ENCODE data around the gene NARS2.

Gene NARS2

GRCh38 chr11:78402847-78403246, 171.8 kb downstream of the NARS2 start:
- TF ChIP-seq CTCF (IDR thresholded peaks at IDR 0.05): no peak
- peaks cover 22% of the 10 kb centered on the region for H3K36me3 Mint-ChIP-seq (ENCODE audit: low read depth)
- H3K9me3 Mint-ChIP-seq: peaks cover 18% of the 10 kb centered on the region
- no peak overlapping the region for H3K4me3 Mint-ChIP-seq
- no peak overlapping the region for H3K27ac Mint-ChIP-seq
- no peak for DNase-seq
- H3K4me1 Mint-ChIP-seq: peaks cover 6% of the 10 kb centered on the region
- no peaks in the 10 kb centered on the region for H3K27me3 Mint-ChIP-seq (ENCODE audit: low read depth, poor library complexity)

GRCh38 chr11:78400702-78401101, 174.0 kb downstream of the NARS2 start:
- H3K9me3 Mint-ChIP-seq: no peaks in the 10 kb centered on the region
- peaks cover 6% of the 10 kb centered on the region for H3K4me1 Mint-ChIP-seq
- H3K27ac Mint-ChIP-seq: no peak overlapping the region
- peaks cover 3% of the 10 kb centered on the region for H3K36me3 Mint-ChIP-seq (ENCODE audit: low read depth)
- no peaks in the 10 kb centered on the region for H3K27me3 Mint-ChIP-seq (ENCODE audit: low read depth, poor library complexity)
- no peak for TF ChIP-seq CTCF (IDR thresholded peaks at IDR 0.05)
- H3K4me3 Mint-ChIP-seq: no peak overlapping the region
- DNase-seq: no peak

GRCh38 chr11:78400116-78400515, 174.5 kb downstream of the NARS2 start:
- DNase-seq: no peak
- TF ChIP-seq CTCF (IDR thresholded peaks at IDR 0.05): no peak
- Mint-ChIP-seq H3K27ac (peak overlapping the region; percentile 43), H3K36me3 (ENCODE audit: low read depth) (no peaks in the 10 kb centered on the region), H3K4me1 (peaks cover 10% of the 10 kb centered on the region), H3K9me3 (no peaks in the 10 kb centered on the region), H3K4me3 (no peak overlapping the region), H3K27me3 (ENCODE audit: low read depth, poor library complexity) (no peaks in the 10 kb centered on the region)

- Mint-ChIP-seq H3K4me3 (no peak overlapping the region), H3K9me3 (no peaks in the 10 kb centered on the region), H3K27me3 (ENCODE audit: low read depth, poor library complexity) (no peaks in the 10 kb centered on the region), H3K36me3 (ENCODE audit: low read depth) (no peaks in the 10 kb centered on the region), H3K4me1 (peaks cover 15% of the 10 kb centered on the region), H3K27ac (no peak overlapping the region)
- no peak for TF ChIP-seq CTCF (IDR thresholded peaks at IDR 0.05)
- no peak for DNase-seq
Measured at GRCh38 chr11:78399136-78399535, 175.5 kb downstream of the NARS2 start.

GRCh38 chr11:78398715-78399114, 175.9 kb downstream of the NARS2 start:
- Mint-ChIP-seq H3K36me3 (ENCODE audit: low read depth) (no peaks in the 10 kb centered on the region), H3K4me3 (no peak overlapping the region), H3K27ac (no peak overlapping the region), H3K27me3 (ENCODE audit: low read depth, poor library complexity) (no peaks in the 10 kb centered on the region), H3K4me1 (peaks cover 15% of the 10 kb centered on the region), H3K9me3 (no peaks in the 10 kb centered on the region)
- no peak for DNase-seq
- no peak for TF ChIP-seq CTCF (IDR thresholded peaks at IDR 0.05)

- no peaks in the 10 kb centered on the region for H3K27me3 Mint-ChIP-seq (ENCODE audit: low read depth, poor library complexity)
- H3K9me3 Mint-ChIP-seq: no peaks in the 10 kb centered on the region
- H3K36me3 Mint-ChIP-seq (ENCODE audit: low read depth): no peaks in the 10 kb centered on the region
- H3K4me3 Mint-ChIP-seq: no peak overlapping the region
- no peak for DNase-seq
- no peak for TF ChIP-seq CTCF (IDR thresholded peaks at IDR 0.05)
- peaks cover 29% of the 10 kb centered on the region for H3K4me1 Mint-ChIP-seq
- no peak overlapping the region for H3K27ac Mint-ChIP-seq
Measured at GRCh38 chr11:78397398-78397797, 177.3 kb downstream of the NARS2 start.

Data from nephron progenitor cell (in vitro differentiated cells).